Astrocyte of the hippocampus (primary cell): ENCODE measurements around the gene WDR13.
"Not testable (repeated sequence)": the region's sequence is repeated elsewhere in the genome, so short reads cannot be mapped to it uniquely, and the experiment has no call there.

Source experiments
- DNase-seq: peaks from one replicate; pipeline ENCODE4 v3.0.0; 2011; ENCODE audit warnings: low read depth, low spot score

WDR13 gene

GRCh38 chrX:48654746-48655145 lies 57.5 kb downstream of the WDR13 start:
- not testable (repeated sequence) for DNase-seq
